ENCODE measurements around the gene SMYD4.

SMYD4 gene

DNA sequence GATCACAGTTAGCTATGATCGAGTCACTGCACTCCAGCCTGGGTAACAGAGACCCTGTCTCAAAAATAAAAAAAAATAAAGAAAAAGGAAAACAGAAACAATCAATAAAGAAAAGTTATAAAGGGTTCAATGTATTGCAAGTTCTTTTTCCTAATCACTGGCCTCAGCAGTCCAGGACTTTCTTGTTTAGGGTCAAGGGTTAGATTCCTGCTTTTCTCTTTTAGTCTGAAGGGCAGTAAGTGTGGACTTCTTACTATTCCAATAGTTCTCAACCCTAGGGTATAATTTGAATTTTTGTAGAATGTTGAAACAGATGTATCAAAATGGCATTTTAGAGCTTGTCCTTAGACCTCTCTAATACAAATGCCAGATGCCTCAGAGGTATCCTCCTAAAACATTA, 27.3 kb downstream of the SMYD4 start:
- Histone ChIP-seq H3K36me3 (ENCODE audit: control insufficient read depth in 2 of 2, insufficient read depth in 1 of 2, low read length in 2 of 2) (peaks cover 37 to 76% of the 10 kb centered on the region in 2 experiments), H3K4me3 (ENCODE audit: low read depth, low read length) (no peak overlapping the region), H3K9me3 (ENCODE audit: control insufficient read depth, insufficient read depth, low read depth, low read length) (no peaks in the 10 kb centered on the region), H3K27ac (ENCODE audit: extremely low read depth, low read depth, low read length) (no peak overlapping the region), H3K4me1 (ENCODE audit: control insufficient read depth, insufficient read depth, low read length) (no peaks in the 10 kb centered on the region)
- TF ChIP-seq ZNF394 (tag by site-specific recombination; IDR thresholded peaks at IDR 0.05; ENCODE audit: borderline replicate concordance) (no peak), ZFP41 (tag by site-specific recombination; IDR thresholded peaks at IDR 0.05; ENCODE audit: borderline replicate concordance) (no peak)
- TF ChIP-seq, protein P1, sequence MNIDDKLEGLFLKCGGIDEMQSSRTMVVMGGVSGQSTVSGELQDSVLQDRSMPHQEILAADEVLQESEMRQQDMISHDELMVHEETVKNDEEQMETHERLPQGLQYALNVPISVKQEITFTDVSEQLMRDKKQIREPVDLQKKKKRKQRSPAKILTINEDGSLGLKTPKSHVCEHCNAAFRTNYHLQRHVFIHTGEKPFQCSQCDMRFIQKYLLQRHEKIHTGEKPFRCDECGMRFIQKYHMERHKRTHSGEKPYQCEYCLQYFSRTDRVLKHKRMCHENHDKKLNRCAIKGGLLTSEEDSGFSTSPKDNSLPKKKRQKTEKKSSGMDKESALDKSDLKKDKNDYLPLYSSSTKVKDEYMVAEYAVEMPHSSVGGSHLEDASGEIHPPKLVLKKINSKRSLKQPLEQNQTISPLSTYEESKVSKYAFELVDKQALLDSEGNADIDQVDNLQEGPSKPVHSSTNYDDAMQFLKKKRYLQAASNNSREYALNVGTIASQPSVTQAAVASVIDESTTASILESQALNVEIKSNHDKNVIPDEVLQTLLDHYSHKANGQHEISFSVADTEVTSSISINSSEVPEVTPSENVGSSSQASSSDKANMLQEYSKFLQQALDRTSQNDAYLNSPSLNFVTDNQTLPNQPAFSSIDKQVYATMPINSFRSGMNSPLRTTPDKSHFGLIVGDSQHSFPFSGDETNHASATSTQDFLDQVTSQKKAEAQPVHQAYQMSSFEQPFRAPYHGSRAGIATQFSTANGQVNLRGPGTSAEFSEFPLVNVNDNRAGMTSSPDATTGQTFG (tag by site-specific recombination; IDR thresholded peaks at IDR 0.05; ENCODE audit: borderline replicate concordance): no peak
- ChIA-PET POLR2A (no interaction called here), CTCF (interaction anchor here (0.7 to 1.5 kb wide), 2 partner anchors 19 to 73 kb away, joined by 3 to 7 read pairs; no protein-coding TSS in a partner anchor)

DNA sequence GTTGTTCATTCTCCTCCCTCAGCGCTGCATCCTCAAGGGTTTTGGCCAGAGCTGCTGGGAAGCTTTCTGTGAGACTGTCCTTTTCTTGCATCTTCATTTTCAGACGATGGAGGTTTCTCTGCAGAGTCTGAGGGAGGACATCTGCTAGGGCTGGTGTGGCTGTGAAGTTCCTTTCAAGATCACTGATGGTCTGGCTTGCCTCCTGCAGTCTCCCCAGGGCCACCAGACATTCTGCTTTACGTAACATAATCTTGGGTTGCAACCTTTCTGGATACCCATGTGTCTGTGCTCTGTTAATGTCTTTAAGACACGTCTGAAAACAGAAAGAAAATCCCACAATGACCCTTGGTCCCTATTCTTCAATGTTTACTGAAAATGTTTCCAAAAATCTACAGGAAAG, 29.0 kb downstream of the SMYD4 start:
- Histone ChIP-seq H3K27ac (ENCODE audit: extremely low read depth, low read depth, low read length) (no peak overlapping the region), H3K4me1 (ENCODE audit: control insufficient read depth, insufficient read depth, low read length) (no peaks in the 10 kb centered on the region), H3K36me3 (ENCODE audit: control insufficient read depth in 2 of 2, insufficient read depth in 1 of 2, low read length in 2 of 2) (peaks cover 33 to 67% of the 10 kb centered on the region in 2 experiments), H3K9me3 (ENCODE audit: control insufficient read depth, insufficient read depth, low read depth, low read length) (no peaks in the 10 kb centered on the region), H3K4me3 (ENCODE audit: low read depth, low read length) (no peak overlapping the region)
- TF ChIP-seq ZBTB8A (tag by site-specific recombination; IDR thresholded peaks at IDR 0.05) (no peak), ZNF76 (tag by site-specific recombination; IDR thresholded peaks at IDR 0.05; ENCODE audit: borderline replicate concordance, low read depth) (no peak), ZNF830 (tag by site-specific recombination; IDR thresholded peaks at IDR 0.05; ENCODE audit: low read depth) (no peak)
- TF ChIP-seq, protein P2, sequence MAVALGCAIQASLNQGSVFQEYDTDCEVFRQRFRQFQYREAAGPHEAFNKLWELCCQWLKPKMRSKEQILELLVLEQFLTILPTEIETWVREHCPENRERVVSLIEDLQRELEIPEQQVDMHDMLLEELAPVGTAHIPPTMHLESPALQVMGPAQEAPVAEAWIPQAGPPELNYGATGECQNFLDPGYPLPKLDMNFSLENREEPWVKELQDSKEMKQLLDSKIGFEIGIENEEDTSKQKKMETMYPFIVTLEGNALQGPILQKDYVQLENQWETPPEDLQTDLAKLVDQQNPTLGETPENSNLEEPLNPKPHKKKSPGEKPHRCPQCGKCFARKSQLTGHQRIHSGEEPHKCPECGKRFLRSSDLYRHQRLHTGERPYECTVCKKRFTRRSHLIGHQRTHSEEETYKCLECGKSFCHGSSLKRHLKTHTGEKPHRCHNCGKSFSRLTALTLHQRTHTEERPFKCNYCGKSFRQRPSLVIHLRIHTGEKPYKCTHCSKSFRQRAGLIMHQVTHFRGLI (tag by site-specific recombination; IDR thresholded peaks at IDR 0.05): no peak
- ChIA-PET CTCF (interaction anchor here (1.3 to 1.6 kb wide), 3 partner anchors 17 to 87 kb away, joined by 3 to 4 read pairs (median 3); no protein-coding TSS in a partner anchor), POLR2A (no interaction called here)

DNA sequence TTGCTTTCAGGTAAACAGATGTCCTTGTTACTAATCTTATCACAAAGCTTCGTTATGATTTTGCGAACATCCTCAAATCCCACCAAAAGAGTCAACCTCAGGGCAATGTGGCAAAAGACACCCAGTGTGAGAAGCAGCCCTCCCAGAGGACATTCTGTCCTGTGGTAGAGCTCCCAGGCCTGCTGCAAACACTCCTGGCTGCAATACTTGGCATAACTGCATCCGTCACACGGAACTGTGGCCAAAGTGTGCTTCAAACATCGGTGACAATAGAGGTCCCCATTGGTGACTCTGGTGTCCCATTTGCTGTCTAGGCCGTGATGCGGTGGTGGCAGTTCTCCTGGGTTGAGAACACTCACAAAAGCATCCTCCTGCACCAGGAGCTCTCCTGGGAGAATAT, 29.5 kb downstream of the SMYD4 start:
- ChIA-PET POLR2A (interaction anchor here (1.4 kb wide), 1 partner anchor 9 kb away, joined by 5 read pairs; no protein-coding TSS in a partner anchor), CTCF (interaction anchor here (0.8 to 1.6 kb wide), 4 partner anchors 17 to 87 kb away, joined by 3 to 4 read pairs (median 3); no protein-coding TSS in a partner anchor)
- peaks cover 33 to 65% of the 10 kb centered on the region in 2 experiments for H3K36me3 ChIP-seq (ENCODE audit: control insufficient read depth in 2 of 2, insufficient read depth in 1 of 2, low read length in 2 of 2)
- no peaks in the 10 kb centered on the region for H3K9me3 ChIP-seq (ENCODE audit: control insufficient read depth, insufficient read depth, low read depth, low read length)
- H3K4me1 ChIP-seq (ENCODE audit: control insufficient read depth, insufficient read depth, low read length): no peaks in the 10 kb centered on the region
- no peak overlapping the region for H3K4me3 ChIP-seq (ENCODE audit: low read depth, low read length)
- H3K27ac ChIP-seq (ENCODE audit: extremely low read depth, low read depth, low read length): no peak overlapping the region
- no peak for TF ChIP-seq ZNF776 (tag by site-specific recombination; IDR thresholded peaks at IDR 0.05; ENCODE audit: borderline replicate concordance)
- no peak for TF ChIP-seq ZNF843 (tag by site-specific recombination; IDR thresholded peaks at IDR 0.05)
- no peak for TF ChIP-seq ZFP69B (tag by site-specific recombination; IDR thresholded peaks at IDR 0.05)
- no peak for TF ChIP-seq MZF1 (tag by site-specific recombination; IDR thresholded peaks at IDR 0.05; ENCODE audit: borderline replicate concordance)
- no peak for TF ChIP-seq ZNF266 (tag by site-specific recombination; IDR thresholded peaks at IDR 0.05; ENCODE audit: low read depth)
- TF ChIP-seq, protein P3, sequence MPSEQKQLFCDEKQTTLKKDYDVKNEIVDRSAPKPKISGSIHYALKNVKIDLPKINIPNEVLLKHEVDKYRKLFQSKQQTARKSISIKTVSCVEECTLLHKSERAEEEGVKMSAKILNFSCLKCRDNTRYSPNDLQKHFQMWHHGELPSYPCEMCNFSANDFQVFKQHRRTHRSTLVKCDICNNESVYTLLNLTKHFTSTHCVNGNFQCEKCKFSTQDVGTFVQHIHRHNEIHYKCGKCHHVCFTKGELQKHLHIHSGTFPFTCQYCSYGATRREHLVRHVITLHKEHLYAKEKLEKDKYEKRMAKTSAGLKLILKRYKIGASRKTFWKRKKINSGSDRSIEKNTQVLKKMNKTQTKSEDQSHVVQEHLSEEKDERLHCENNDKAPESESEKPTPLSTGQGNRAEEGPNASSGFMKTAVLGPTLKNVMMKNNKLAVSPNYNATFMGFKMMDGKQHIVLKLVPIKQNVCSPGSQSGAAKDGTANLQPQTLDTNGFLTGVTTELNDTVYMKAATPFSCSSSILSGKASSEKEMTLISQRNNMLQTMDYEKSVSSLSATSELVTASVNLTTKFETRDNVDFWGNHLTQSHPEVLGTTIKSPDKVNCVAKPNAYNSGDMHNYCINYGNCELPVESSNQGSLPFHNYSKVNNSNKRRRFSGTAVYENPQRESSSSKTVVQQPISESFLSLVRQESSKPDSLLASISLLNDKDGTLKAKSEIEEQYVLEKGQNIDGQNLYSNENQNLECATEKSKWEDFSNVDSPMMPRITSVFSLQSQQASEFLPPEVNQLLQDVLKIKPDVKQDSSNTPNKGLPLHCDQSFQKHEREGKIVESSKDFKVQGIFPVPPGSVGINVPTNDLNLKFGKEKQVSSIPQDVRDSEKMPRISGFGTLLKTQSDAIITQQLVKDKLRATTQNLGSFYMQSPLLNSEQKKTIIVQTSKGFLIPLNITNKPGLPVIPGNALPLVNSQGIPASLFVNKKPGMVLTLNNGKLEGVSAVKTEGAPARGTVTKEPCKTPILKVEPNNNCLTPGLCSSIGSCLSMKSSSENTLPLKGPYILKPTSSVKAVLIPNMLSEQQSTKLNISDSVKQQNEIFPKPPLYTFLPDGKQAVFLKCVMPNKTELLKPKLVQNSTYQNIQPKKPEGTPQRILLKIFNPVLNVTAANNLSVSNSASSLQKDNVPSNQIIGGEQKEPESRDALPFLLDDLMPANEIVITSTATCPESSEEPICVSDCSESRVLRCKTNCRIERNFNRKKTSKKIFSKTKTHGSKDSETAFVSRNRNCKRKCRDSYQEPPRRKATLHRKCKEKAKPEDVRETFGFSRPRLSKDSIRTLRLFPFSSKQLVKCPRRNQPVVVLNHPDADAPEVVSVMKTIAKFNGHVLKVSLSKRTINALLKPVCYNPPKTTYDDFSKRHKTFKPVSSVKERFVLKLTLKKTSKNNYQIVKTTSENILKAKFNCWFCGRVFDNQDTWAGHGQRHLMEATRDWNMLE (tag by site-specific recombination; conservative IDR thresholded peaks at IDR 0.05; ENCODE audit: low read depth): no peak
- no peak for TF ChIP-seq BCL11B (tag by site-specific recombination; IDR thresholded peaks at IDR 0.05; ENCODE audit: low read depth)
- no peak for TF ChIP-seq ZNF112 (tag by site-specific recombination; IDR thresholded peaks at IDR 0.05)
- TF ChIP-seq ZNF23 (tag by site-specific recombination; IDR thresholded peaks at IDR 0.05; ENCODE audit: borderline replicate concordance): no peak
- no peak for TF ChIP-seq EGR2 (tag by site-specific recombination; IDR thresholded peaks at IDR 0.05; ENCODE audit: low read depth)
- TF ChIP-seq GLIS2 (tag by site-specific recombination; IDR thresholded peaks at IDR 0.05): no peak
- no peak for TF ChIP-seq ZNF768 (tag by site-specific recombination; IDR thresholded peaks at IDR 0.05)

All from HEK293 (cell line).